Thoracic aorta (tissue), 2 donors: ENCODE results near the gene RASSF5. TPM values are rescaled to one million over a fixed set of nuclear protein-coding genes. Genes with fewer than 3 reads are reported as not detected.

ENCODE experiments used
- ATAC-seq: fragments of 150-250 bp; one replicate; pipeline ENCODE4 v1.8.0; 2017; ENCODE audit warnings: low read depth; ENCODE audit not compliant: insufficient number of reproducible peaks, low FRiP score
- DNase-seq: peaks from one replicate; pipeline ENCODE4 v3.0.0-alpha.2; 2020; ENCODE audit warnings: low spot score
- H3K27ac ChIP-seq, 2 donors: fragments of 200-600 bp; sonication (generic); 1 replicate in 1 of 2; 2 replicates in 1 of 2; pipeline ENCODE4 v1.5.1; 2016; ENCODE audit warnings: mild to moderate bottlenecking in 2 of 2, moderate library complexity in 2 of 2
- H3K27me3 ChIP-seq: fragments of 200-600 bp; sonication (generic); replicated peaks from 2 replicates; pipeline ENCODE4 v1.6.0; 2016; ENCODE audit warnings: mild to moderate bottlenecking; ENCODE audit not compliant: insufficient read depth
- H3K36me3 ChIP-seq: fragments of 200-600 bp; sonication (generic); one replicate; pipeline ENCODE4 v1.5.1; 2016
- H3K4me1 ChIP-seq, 2 donors: fragments of 200-600 bp; sonication (generic); 1 replicate in 1 of 2; 2 replicates in 1 of 2; pipeline versions ENCODE4 v1.5.1 to v1.6.0; 2016; ENCODE audit warnings: low read depth in 2 of 2, mild to moderate bottlenecking in 1 of 2; ENCODE audit not compliant: control insufficient read depth in 1 of 2
- H3K4me3 ChIP-seq: fragments of 200-600 bp; sonication (generic); 2 replicates; pipeline ENCODE4 v1.5.1; 2016; ENCODE audit warnings: mild to moderate bottlenecking
- H3K9me3 ChIP-seq: fragments of 200-600 bp; sonication (generic); 2 replicates; pipeline ENCODE4 v1.5.1; 2016
- total RNA-seq, 2 donors: library from RNA; depleted of rRNA; stranded (reverse); fragments of >200 nt; gene quantifications; one replicate each; pipeline versions ENCODE4 v1.1.0 to v1.2.3, GENCODE V29; 2016
- TF ChIP-seq, protein P1 (sequence below): fragments of 200-600 bp; sonication (generic); IDR thresholded peaks from one replicate; pipeline ENCODE4 v1.5.1; 2019; ENCODE audit warnings: antibody characterized with exemption

RASSF5 gene
- total RNA-seq, 2 donors from 2014 or later, result 21.7 to 22.8 TPM

DNA sequence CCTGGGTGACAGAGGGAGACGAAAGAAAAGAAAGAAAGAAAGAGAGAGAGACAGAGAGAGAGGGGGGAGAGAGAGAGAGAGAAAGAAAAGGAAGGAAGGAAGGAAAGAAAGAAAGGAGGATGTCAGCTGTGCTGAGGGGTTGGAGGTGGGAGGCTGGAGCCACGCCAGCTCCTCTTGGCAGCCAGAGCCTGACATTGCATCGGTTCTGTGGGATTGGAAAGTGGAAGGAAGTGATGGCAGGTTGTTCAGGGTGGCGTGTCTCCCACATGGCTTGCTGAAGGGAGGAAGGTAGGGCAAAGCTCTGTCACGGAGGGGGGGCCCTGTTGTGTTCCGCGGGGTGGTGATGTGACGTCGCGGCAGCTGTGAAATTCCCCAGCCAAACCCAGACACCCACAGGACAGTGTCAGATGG is 74.2 kb downstream of the RASSF5 start:
- Histone ChIP-seq H3K36me3 (peaks cover 4% of the 10 kb centered on the region), H3K9me3 (no peaks in the 10 kb centered on the region), H3K27ac (no peak overlapping the region), H3K27me3 (no peaks in the 10 kb centered on the region), H3K4me1 (peaks cover 8 to 9% of the 10 kb centered on the region in 2 donors), H3K4me3 (no peak overlapping the region)
- no peak for ATAC-seq
- TF ChIP-seq, protein P1, sequence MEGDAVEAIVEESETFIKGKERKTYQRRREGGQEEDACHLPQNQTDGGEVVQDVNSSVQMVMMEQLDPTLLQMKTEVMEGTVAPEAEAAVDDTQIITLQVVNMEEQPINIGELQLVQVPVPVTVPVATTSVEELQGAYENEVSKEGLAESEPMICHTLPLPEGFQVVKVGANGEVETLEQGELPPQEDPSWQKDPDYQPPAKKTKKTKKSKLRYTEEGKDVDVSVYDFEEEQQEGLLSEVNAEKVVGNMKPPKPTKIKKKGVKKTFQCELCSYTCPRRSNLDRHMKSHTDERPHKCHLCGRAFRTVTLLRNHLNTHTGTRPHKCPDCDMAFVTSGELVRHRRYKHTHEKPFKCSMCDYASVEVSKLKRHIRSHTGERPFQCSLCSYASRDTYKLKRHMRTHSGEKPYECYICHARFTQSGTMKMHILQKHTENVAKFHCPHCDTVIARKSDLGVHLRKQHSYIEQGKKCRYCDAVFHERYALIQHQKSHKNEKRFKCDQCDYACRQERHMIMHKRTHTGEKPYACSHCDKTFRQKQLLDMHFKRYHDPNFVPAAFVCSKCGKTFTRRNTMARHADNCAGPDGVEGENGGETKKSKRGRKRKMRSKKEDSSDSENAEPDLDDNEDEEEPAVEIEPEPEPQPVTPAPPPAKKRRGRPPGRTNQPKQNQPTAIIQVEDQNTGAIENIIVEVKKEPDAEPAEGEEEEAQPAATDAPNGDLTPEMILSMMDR, result no peak
- DNase-seq, result no peak

DNA sequence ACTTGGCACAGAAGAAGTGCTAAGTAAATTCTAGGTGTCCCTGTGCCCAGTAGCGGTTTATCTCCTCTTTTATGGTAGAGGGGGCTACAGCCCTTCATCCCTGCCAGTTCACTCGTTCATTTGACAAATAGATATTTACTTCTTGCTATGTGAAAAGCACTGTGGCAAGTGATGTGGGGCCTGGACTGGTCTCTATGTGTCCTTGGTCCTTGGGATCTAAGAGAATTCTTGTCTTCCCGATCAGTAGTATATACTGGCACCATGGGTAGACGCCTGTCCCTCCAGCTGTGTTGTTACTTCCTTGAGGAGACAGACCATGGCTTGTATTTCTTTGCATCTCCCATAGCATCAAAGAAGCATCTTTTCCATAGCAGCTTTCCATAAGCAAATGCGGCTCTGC is 75.2 kb downstream of the RASSF5 start:
- Histone ChIP-seq H3K9me3 (no peaks in the 10 kb centered on the region), H3K27me3 (no peaks in the 10 kb centered on the region), H3K4me3 (no peak overlapping the region), H3K27ac (no peak overlapping the region), H3K4me1 (peaks cover 8 to 9% of the 10 kb centered on the region in 2 donors), H3K36me3 (peaks cover 4% of the 10 kb centered on the region)
- TF ChIP-seq, protein P1, result no peak
- ATAC-seq (no peak), DNase-seq (no peak)

DNA sequence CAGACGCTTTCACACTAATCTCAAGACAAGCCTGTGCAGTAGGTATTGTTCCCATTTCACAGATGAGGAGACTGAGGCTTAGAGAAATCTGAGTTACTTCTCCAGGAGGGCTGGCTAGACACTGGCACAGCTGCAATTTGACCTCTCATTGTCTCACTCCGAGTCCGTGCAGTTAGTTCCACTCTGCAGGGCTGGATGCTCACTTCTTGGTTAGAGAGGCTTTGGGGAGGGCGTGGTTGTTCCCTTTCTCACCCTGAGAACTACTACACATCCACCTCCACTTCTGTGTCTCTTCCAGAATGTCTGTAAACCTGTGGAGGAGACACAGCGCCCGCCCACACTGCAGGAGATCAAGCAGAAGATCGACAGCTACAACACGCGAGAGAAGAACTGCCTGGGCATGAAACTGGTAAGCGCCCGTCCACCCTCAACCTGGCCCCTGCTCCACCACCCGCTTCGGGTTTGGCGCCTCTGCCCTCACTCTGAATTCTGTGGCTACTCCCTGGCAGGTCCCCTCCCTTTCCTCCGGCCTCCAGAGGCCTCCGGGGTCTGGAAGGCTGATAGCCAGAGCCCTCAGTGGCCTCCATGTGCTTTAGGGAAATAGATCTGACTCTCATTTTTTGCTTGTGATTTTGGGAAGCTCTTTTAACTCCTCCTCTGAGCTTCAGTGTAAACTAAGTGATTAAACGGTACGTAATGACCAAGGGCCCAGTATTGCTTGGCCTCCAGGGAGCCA is 75.8 kb downstream of the RASSF5 start:
- no peak overlapping the region for H3K4me3 ChIP-seq
- no peak for DNase-seq
- H3K27me3 ChIP-seq, result no peaks in the 10 kb centered on the region
- TF ChIP-seq, protein P1, result no peak
- ATAC-seq, result no peak
- no peaks in the 10 kb centered on the region for H3K9me3 ChIP-seq
- peaks cover 8 to 9% of the 10 kb centered on the region in 2 donors for H3K4me1 ChIP-seq
- H3K36me3 ChIP-seq, result peaks cover 4% of the 10 kb centered on the region
- no peak overlapping the region for H3K27ac ChIP-seq

DNA sequence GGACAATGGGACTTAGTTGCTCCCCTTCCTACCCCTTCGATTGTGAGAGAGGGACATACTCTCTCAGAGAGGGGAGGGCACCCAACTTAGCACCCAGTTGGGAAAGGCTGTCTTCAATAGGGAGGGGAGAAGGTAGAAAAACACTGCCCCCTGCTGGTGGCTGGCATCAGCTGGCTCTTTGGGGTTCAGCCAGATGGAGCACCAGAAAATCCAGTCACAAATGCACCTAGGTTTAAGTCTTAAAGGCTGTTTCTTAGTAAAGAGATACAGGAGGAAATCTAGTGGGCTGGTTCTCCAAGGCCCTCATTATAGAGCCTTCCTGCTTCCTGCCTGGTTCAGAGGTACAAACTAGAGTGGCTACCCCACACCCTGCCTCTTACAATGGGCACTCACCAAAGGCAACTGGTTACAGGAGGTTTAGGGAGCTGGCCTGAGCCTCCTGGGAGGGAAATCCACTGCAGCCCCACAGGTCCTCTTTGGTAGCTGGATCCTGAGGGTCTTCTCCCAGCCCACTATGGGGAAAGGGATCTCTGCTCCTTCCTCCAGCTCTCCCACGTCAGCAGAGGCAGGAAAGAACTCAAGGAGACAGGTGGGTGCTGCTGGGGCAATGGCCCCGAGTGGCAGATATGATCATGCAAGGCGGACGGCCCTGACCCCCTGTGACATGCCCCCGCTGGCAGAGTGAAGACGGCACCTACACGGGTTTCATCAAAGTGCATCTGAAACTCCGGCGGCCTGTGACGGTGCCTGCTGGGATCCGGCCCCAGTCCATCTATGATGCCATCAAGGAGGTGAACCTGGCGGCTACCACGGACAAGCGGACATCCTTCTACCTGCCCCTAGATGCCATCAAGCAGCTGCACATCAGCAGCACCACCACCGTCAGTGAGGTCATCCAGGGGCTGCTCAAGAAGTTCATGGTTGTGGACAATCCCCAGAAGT is 76.6 kb downstream of the RASSF5 start:
- Histone ChIP-seq H3K27me3 (no peaks in the 10 kb centered on the region), H3K36me3 (peaks cover 4% of the 10 kb centered on the region), H3K4me3 (no peak overlapping the region), H3K27ac (no peak overlapping the region), H3K4me1 (peaks cover 8 to 9% of the 10 kb centered on the region in 2 donors), H3K9me3 (no peaks in the 10 kb centered on the region)
- DNase-seq (peak; percentile 28), ATAC-seq (no peak)
- TF ChIP-seq, protein P1, result peak; percentile 92

DNA sequence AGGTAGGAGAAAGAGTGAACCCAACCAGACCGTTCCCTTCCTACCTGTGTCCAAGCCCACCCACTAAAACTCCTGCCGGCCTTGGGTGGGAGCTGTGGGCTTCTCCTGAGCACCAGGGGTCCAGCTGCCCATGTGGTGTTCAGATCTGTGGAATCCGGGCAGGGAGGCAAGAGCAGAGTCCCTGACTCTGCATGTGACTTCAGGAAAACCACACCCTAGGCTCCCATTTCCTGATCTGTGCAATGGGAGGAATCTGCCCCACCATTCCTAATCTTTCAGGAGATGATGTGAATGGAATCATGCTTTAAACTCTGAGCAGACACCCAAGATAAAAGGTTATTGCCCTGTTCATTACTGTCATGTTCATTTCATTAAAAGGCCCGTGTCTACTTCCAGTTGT is 77.4 kb downstream of the RASSF5 start:
- Histone ChIP-seq H3K36me3 (peaks cover 4% of the 10 kb centered on the region), H3K9me3 (no peaks in the 10 kb centered on the region), H3K27me3 (no peaks in the 10 kb centered on the region), H3K4me3 (no peak overlapping the region), H3K27ac (no peak overlapping the region), H3K4me1 (peaks cover 2 to 6% of the 10 kb centered on the region in 2 donors)
- no peak for ATAC-seq
- no peak for DNase-seq
- TF ChIP-seq, protein P1, result no peak
